DMS53 treated with DMSO at 0.1 percent for 48 hours (cell line): Measurements from ENCODE around the gene CDK10.

Experiments used
- DNase-seq: peaks from one replicate; lab custom pipeline; 2025; ENCODE audit not compliant: unreplicated experiment; lab: John Stamatoyannopoulos, UW

Gene CDK10

GRCh38 chr16:89710709-89711564 is 24.4 kb downstream of the CDK10 start:
- no peak for DNase-seq

- DNase-seq: peak; percentile 14
Observed at GRCh38 chr16:89711601-89712273, 25.2 kb downstream of the CDK10 start.

GRCh38 chr16:89712274-89712781 is 25.8 kb downstream of the CDK10 start:
- DNase-seq: no peak

GRCh38 chr16:89716493-89716892 is 30.0 kb downstream of the CDK10 start:
- DNase-seq: no peak

- DNase-seq: no peak
Observed at GRCh38 chr16:89716916-89717687, 30.6 kb downstream of the CDK10 start.

- DNase-seq: no peak
Observed at GRCh38 chr16:89717688-89718505, 31.4 kb downstream of the CDK10 start.

GRCh38 chr16:89720551-89720812 is 34.0 kb downstream of the CDK10 start:
- no peak for DNase-seq

GRCh38 chr16:89720813-89721545 is 34.5 kb downstream of the CDK10 start, which contains the start of the genes VPS9D1 and ZNF276:
VPS9D1 (minus strand) TSS chr16:89720898; CDS start chr16:89720861, 37 bp downstream.
ZNF276 (plus strand) TSS chr16:89721537; CDS start chr16:89721641, 104 bp downstream.
- peak; percentile 35 for DNase-seq

- DNase-seq: peak; percentile 22
Observed at GRCh38 chr16:89721546-89722391, 35.3 kb downstream of the CDK10 start.

GRCh38 chr16:89722392-89723278 is 36.1 kb downstream of the CDK10 start:
- DNase-seq: peak; percentile 19

GRCh38 chr16:89723279-89724250 is 37.1 kb downstream of the CDK10 start:
- DNase-seq: no peak

GRCh38 chr16:89727406-89728120 is 41.1 kb downstream of the CDK10 start:
- DNase-seq: no peak

- no peak for DNase-seq
Observed at GRCh38 chr16:89729293-89729692, 42.8 kb downstream of the CDK10 start.

GRCh38 chr16:89729863-89730593 is 43.5 kb downstream of the CDK10 start:
- DNase-seq: no peak

- no peak for DNase-seq
Observed at GRCh38 chr16:89730610-89731234, 44.2 kb downstream of the CDK10 start.
